Measurements from ENCODE around the gene SCG5. TPM values are rescaled to one million over a fixed set of nuclear protein-coding genes. Genes with fewer than 3 reads are reported as not detected.
A peak's percentile ranks its signal among the peaks of the same experiment; 100 is the strongest.

The SCG5 gene
- total RNA-seq, 4 donors from 2014 or later: 2.5 to 17.2 (median 3.2) TPM; not detected in 1

DNA sequence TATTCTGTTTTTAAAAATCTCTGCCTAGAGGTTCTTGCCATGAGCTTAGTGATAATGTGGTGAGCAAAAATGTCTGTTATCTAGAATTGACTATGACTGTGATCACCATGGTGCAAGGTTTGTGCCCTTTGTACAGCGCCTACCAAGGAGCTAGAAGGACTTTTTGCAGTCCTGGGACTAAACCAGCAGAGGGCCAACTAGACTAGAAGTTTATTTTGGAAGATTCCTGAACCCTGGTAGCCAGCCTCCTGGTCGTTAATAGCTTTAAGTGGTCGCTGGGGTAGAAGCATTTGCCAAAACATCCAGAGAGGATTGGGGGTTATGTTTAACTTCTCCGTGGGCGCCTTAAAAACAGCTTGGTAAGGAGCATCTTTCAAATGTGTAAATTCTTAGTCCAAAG, 7.8 kb downstream of the SCG5 start:
- no peak for DNase-seq
- no peaks in the 10 kb centered on the region for H3K9me3 ChIP-seq
- H3K27ac ChIP-seq: no peak overlapping the region
- H3K4me3 ChIP-seq: no peak overlapping the region
- H3K4me1 ChIP-seq: no peaks in the 10 kb centered on the region
- no peaks in the 10 kb centered on the region for H3K36me3 ChIP-seq
- H3K27me3 ChIP-seq: no peaks in the 10 kb centered on the region
- TF ChIP-seq, protein P1, sequence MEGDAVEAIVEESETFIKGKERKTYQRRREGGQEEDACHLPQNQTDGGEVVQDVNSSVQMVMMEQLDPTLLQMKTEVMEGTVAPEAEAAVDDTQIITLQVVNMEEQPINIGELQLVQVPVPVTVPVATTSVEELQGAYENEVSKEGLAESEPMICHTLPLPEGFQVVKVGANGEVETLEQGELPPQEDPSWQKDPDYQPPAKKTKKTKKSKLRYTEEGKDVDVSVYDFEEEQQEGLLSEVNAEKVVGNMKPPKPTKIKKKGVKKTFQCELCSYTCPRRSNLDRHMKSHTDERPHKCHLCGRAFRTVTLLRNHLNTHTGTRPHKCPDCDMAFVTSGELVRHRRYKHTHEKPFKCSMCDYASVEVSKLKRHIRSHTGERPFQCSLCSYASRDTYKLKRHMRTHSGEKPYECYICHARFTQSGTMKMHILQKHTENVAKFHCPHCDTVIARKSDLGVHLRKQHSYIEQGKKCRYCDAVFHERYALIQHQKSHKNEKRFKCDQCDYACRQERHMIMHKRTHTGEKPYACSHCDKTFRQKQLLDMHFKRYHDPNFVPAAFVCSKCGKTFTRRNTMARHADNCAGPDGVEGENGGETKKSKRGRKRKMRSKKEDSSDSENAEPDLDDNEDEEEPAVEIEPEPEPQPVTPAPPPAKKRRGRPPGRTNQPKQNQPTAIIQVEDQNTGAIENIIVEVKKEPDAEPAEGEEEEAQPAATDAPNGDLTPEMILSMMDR (IDR thresholded peaks at IDR 0.05): peak in 2 of 6 experiments; percentile 9 to 26
- TF ChIP-seq POLR2A (IDR thresholded peaks at IDR 0.05): no peak

DNA sequence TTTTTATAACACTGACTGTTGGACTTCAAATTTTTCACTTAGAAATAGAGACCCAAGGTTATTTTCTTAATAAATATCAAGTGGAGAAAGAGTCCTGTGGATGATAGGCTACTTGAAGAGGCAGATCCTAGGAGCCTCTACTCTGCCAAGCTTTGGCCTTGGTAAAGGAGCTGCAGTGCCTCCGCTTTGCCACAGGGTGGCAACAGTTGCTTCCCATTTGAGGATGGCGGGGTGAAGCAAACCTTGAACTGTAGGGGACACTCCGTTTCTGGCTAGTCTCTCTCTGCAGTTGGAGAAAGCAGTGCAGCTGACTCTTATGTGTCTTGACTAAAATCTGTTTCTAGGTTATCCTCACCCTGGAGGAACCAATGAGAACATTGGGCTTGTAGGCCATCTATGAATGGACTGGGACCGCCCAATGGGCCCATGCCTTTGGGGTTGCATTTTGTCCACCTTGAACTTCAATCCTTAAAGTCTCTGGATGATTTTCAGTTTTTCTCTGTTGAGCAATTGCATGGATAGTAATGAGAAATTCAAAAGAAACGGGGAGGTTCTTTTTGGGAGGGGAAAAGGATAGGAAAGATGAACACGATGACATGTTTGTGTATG, 9.8 kb downstream of the SCG5 start:
- Histone ChIP-seq H3K27ac (no peak overlapping the region), H3K36me3 (no peaks in the 10 kb centered on the region), H3K4me1 (no peaks in the 10 kb centered on the region), H3K27me3 (no peaks in the 10 kb centered on the region), H3K9me3 (no peaks in the 10 kb centered on the region), H3K4me3 (no peak overlapping the region)
- DNase-seq: peak in 1 of 3 donors; percentile 71
- TF ChIP-seq POLR2A (IDR thresholded peaks at IDR 0.05): no peak
- TF ChIP-seq, protein P1 (IDR thresholded peaks at IDR 0.05): peak; percentile 60 to 81 (median 70)

DNA sequence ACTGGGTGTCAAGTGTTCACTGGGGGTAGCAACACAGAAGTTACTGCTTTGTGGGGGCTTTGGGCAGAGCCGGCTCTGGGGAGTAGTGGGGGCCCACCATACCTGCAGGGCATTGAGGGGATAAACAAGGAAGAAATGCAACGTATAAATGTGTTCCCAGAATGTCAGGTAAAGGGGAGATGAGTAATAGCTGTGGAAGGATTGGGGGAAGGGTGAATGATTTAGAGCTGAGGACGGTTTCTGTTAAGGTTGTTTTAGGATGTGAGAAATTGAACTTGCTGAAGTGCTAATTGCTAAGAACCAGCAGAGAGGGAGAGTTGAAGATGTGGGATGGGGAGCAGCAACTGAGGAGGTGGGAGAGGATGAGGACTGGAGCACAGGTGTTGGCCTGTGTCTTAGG, 10.7 kb downstream of the SCG5 start:
- Histone ChIP-seq H3K27ac (no peak overlapping the region), H3K36me3 (no peaks in the 10 kb centered on the region), H3K27me3 (no peaks in the 10 kb centered on the region), H3K4me3 (no peak overlapping the region), H3K9me3 (no peaks in the 10 kb centered on the region), H3K4me1 (no peaks in the 10 kb centered on the region)
- TF ChIP-seq POLR2A (IDR thresholded peaks at IDR 0.05): no peak
- TF ChIP-seq, protein P1 (IDR thresholded peaks at IDR 0.05): no peak
- no peak for DNase-seq

DNA sequence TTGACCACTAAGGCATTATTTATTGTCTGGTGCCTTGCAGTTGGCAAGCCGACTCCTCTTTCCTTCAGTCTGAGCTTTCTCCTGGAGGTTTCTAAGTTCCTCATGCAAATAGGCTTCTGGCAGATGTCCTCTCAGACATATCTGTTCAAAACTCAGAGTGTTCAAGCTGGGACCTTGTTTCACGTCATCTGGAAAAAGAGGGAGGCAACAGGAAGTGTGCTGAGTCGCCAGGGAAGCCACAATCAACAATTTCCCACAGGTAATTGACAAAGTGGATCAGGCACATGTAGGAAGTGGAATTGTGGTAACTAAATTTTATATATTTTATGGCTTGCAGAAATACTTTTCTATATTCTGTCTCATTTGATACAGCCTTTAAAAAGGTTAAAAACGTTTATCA, 14.6 kb downstream of the SCG5 start:
- no peak for DNase-seq
- Histone ChIP-seq H3K4me1 (no peaks in the 10 kb centered on the region), H3K27me3 (no peaks in the 10 kb centered on the region), H3K9me3 (no peaks in the 10 kb centered on the region), H3K27ac (no peak overlapping the region), H3K4me3 (no peak overlapping the region), H3K36me3 (no peaks in the 10 kb centered on the region)
- TF ChIP-seq POLR2A (IDR thresholded peaks at IDR 0.05): no peak
- TF ChIP-seq, protein P1 (IDR thresholded peaks at IDR 0.05): no peak

DNA sequence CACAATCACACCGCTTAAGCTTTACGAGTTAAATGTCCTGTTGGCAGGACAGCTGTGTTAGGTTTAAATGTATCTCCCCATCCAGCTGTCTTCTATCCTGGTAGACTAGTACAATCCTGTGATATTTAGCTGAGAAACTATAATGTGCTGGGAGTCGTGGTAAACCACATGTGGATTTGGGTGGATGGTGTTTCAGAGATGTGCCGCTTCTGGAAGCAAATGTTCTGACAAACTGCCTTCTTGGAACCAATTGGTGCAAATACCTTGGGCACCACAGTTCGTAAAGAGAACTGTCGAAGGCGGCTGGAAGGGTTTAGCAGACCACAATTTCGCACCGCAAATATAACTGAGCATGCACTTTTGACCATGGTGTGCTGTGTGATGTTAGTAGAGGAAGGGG, 15.0 kb downstream of the SCG5 start:
- H3K4me1 ChIP-seq: no peaks in the 10 kb centered on the region
- no peak overlapping the region for H3K27ac ChIP-seq
- no peak for DNase-seq
- H3K36me3 ChIP-seq: no peaks in the 10 kb centered on the region
- H3K27me3 ChIP-seq: no peaks in the 10 kb centered on the region
- TF ChIP-seq, protein P1 (IDR thresholded peaks at IDR 0.05): no peak
- no peak for TF ChIP-seq POLR2A (IDR thresholded peaks at IDR 0.05)
- no peak overlapping the region for H3K4me3 ChIP-seq
- H3K9me3 ChIP-seq: no peaks in the 10 kb centered on the region
